Cerebellar nuclear complex (tissue), 1 donor: ENCODE results near the gene PAX8.
"Not testable (repeated sequence)": the region's sequence is repeated elsewhere in the genome, so short reads cannot be mapped to it uniquely, and the experiment has no call there.

Experiments used
- DNase-seq, 2 experiments: peaks; one replicate each; lab custom pipeline; 2025; lab: John Stamatoyannopoulos, UW

PAX8 gene

DNA sequence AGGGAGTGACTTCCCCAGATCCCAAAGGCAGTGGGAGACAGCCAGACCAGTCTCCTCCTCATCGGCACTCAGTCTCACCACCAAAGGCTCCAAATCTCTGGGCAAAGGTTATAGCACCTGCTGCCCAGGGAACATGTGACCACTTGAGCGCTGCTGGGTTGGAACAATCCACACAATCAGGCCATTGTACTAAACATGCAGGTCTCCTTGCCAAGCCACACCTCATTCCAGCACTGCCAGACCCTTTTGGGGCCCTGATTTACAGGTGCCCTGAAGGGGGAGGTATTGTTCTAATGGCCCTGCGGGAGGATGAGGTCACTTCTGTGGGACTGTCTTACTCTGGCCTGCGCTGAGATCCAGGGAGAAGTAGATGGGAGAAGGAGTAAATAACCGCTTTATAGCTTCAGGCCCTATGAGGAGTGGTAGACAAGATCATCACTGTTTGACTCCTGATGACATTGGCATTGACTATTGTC lies 10.0 kb upstream of the PAX8 start:
- DNase-seq: not testable (repeated sequence)

DNA sequence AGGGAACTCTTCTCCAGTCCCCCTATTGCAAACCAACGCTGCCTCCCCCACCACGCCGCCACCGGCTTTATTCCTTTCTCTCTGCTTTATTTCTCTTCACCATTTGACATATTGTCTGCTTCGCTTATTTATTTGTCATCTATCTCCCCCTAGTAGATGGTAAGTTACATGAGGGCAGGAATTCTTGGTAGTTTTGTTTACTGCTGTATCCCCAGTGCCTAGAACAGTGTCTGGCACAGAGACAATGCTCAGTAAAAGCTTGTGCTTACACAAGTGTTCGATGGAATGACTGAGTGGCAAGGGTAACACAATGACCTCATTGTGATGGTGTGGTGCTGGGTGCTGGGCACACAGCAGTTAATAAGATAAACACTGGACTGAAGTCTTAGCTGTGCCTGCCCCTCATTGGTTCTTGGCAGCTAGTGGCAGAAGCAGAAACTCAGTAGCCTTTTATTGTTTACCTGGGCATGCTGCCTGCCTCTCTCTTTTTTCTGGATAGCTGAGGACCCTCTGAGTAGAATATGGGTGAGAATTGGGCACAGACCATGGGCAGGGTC lies 9.5 kb upstream of the PAX8 start:
- DNase-seq: not testable (repeated sequence)

DNA sequence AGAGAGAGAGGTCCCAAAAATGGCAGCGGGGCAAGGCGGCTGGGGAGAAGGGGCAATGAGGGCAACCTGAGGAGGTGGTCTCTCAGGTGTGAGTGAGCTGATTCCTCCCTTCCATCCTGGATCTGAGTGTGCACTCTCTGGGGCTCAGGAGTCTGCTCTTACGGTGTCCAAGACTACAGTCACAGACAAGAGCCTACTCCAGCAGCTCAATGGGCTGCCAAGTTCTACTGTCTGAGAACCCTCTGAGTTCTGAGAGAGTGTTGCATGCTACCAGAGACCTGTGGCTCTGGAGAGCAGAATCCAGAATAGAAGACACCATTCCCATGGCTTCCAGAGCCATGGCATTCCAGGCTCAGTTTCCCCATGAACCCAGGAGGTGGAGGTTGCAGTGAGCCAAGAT lies 7.1 kb upstream of the PAX8 start:
- DNase-seq: no peak

GRCh38 chr2:113284999-113285398 lies 6.3 kb upstream of the PAX8 start:
- not testable (repeated sequence) for DNase-seq

DNA sequence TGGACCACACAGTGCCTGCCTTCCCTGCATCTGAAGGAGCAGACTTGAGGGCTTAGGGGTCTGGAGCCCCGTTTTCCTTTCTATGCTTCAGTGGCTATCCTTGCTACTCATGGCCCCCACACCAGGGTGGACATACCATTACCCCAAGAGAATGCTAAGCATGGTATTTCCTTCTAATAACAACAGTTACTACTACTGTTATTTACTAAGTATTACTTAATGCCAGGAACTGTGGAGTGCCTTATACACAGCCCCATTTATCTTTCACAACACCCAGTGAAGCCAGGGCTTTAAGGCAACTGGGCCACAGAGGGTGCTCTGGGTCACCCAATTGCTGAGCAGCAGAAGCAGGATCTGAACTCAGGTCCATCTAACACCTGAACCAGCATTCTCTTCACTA lies 5.8 kb upstream of the PAX8 start:
- no peak for DNase-seq

DNA sequence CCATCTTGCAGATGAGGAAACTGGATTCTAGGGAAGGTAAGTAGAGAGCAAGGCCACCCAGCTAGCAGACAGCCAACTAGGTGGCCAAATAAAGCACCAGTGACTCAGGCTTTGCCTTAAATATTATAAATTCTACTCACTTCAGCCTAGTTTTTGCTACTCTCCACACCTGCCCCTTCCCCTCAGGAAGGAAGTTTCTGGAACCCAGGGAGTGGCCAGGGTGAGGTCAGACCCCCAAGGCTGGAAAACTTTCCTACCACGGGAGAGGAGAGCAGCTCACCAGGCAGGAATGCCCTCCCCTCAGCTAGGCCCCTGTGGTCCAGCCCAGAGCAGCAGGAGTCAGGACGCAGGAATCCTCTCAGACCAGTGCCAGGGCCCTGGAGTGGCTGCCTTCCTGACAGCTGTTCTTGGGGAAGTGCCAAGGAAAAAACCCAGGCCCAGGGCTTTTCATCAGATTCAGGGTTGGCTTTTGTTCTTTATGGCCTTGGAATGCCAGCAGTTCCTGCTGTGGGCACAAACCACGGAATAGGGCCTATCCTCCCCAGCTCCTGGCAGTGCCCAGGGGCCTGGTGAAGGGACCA lies 5.1 kb upstream of the PAX8 start:
- no peak for DNase-seq

DNA sequence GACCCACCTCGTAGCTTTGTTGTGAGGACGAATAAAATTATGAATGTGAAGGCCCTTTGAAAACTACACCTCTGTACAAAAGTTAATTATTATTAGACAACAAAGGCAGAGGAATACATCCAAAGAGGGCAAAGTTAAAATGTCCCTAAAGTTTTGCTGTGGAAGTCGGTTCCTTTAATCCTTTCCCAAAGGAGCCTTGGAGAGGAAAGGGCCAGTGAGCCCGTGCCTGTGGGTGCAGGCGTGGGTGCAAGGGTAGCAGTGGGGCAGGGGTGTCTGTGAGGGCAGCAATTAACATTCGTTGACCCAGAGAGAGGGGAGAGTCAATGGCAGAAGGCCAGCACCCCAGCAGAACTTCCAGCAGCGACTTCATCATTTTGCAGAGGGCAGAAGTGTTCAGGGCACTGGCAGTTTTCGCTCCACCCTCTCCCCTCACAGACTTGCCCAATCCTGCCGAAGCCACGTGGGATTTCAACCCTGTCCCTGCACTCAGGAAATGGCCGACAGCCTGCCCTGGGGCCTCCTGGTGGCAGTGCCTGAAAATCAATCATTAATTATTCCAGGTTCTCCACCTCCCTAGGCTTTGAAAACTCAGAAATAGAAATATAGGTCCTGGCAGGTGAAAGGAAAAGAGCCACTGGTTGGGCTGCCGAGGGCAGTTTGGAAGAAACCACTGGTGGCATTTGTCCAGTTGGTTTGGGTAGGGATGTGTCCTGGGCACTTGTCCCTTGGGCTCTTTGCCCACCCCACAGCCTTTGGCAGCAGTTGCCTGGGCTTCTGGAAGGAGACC lies 4.2 kb upstream of the PAX8 start:
- no peak for DNase-seq

DNA sequence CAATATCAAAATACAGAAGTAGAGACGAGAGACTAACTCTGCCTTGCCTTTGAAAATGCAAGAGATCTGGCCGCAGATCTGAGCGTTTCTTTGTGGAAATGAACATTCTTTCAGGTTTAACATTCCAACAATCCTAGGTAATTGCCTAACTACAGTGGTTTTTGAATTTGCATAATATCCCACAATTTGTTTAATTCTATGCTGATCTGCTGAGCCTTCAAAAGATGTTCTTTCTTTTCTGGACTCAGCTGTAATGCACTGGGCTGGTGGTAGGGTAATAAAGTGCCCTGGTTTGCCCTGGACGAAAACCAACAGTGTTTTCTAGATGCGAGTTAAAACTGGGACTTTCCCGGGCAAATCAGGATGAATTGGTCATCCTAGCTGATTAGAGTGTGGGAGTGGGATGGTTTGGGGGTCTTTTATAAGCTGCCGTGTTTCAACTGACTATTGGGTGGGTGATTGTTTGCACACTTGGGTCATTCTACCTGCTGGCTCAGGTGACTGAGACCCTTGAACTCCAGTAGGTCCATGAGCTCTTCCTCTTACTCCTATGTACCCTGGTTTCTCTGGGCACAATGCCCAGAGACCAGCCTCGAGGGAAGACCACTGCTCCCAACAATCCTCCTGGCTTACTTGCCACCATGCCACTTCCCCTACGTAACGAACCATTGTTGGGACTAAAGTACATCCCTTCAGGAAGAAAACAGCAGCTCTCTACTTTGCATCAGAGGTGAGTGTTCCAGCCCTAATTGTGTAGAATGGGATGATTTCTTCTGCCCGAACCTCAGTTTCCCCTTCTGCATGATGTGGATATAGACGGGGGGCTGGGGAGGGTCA lies 3.4 kb upstream of the PAX8 start:
- no peak for DNase-seq

DNA sequence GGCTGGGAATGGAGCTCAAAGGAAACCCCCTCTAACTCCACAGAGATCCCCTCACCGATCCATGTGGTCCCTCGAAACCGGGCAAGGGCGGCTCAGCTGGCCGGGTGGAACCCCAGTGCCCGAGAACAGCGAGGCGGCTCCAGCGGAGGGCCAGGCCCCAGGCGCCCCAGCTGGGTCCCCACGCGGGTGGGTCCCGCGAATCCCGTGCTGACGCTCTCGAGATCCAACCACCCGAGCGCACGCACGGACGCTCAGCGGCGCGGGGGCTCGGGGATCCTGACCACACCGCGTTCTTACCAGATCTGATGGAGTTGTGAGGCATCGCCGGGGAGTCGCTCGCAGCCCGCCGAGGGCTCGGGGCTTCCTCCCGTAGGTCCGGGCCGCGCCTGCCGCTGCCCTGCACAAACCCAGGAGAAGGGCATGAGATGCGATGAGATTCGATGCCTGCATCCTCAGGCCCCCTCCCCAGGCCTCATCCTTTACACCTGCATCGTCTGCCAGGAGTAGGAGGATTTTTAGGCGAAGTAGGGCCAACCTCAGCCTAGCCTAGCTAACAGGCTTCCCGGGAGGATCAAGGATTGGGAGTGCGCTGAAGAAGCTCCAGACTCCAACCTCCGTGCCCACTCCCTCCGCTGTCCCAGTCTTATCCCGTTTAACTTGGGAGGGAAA lies 514 bp downstream of the PAX8 start:
- no peak for DNase-seq

GRCh38 chr2:113277474-113278072 lies 1.1 kb downstream of the PAX8 start:
- DNase-seq: no peak

- DNase-seq: no peak
Observed at GRCh38 chr2:113276761-113277425, 1.8 kb downstream of the PAX8 start.

DNA sequence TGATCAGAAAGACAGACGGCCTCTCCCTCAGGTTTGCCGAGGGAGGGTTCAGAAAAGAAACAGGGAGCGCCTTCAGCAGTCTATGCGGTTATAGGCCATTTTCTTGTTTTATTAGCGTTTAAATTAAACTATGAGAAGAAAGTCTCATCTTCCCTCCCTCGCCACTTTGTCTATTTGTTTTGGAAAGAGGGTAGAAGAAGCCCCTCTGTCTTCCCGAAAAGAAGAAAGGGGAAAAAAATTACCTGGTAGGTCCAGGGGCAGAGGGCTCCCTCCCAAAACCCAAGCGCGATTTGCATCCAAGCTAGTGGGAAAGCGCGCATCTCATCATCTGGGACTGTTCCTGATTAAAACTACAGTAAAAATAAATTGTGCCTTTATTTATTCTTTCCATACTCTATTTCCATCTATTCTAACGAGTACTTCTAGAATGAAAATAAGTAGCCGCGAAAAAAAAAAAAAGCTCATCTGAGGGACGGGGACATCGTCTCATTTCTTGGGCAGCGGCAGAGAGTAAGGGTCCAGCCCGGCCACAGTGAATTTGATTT lies 2.4 kb downstream of the PAX8 start:
- no peak for DNase-seq

DNA sequence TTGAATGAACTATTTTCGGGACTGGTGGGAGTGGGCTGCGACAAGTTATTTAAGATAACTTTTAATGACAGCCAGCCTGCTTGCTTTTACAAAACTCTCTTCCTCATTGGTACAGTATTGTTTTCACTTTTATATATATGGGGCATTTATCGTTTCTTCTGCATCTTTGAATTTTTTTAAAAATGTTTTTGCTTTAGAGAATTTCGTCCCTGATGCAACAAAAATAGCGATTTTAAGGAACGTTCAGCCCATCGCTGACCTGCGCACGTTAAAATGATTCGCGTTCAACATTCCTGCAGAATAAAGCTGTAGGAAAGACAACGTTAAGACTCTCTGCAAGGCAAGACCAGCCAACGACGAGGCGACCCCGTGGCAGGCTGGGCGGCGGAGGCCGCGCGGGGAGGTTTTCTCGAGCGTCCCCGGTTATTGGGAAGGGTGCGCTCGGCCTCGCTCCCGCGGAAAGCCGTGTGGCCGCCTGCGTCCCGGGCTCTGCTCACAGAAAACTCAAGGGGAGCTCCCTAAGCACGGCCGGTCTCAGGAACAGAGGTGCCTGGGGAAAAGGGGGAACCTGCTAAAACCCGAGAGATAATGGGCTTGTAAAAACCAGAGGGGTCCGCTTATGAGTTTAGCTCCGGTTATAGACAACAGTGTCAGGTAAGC lies 3.0 kb downstream of the PAX8 start:
- DNase-seq: no peak

DNA sequence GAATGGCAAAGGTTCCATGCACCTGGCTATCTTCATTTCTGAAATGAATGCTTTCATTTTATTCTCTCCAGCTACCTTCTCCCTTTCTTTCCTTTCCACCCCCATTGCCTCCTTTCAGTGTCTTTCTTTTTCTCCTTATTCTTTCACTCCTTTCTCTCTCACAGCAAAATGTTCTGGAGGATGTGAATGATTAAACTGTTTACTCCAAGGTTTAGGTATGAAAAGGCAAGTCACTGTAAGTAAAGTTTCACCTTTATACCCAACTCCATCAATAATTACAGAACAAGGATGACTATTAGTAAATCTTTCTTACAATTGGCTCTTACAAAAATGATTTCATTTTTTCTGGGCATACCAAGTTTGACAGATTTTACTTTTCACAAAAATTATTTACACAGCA lies 4.3 kb downstream of the PAX8 start:
- no peak for DNase-seq

GRCh38 chr2:113273981-113274380 lies 4.7 kb downstream of the PAX8 start:
- no peak for DNase-seq

DNA sequence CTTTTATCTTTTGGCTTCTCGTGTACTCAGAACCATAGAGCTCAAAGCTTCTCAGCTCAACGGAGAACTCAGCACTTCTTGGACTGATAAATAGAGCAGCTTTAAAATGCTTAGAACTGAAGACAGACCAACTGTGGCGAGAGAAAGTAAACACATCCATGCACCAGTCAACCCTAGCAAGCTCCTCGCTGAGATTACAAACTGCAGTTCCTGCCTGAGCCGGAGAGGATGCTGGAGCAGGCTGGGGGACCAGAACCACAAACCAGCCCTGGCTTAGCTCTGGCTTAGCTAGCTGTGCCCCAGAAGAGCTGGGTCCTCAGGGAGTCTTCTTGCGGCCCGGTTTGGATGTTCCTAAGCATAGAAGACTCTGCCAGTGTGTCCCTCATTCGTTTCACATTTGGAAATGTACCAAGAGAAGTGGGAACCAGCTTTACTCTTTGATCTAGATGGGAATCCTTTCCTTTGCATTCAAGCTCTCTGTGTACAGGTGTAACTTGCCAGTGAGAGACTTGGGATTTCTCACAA lies 5.6 kb downstream of the PAX8 start:
- DNase-seq: no peak

DNA sequence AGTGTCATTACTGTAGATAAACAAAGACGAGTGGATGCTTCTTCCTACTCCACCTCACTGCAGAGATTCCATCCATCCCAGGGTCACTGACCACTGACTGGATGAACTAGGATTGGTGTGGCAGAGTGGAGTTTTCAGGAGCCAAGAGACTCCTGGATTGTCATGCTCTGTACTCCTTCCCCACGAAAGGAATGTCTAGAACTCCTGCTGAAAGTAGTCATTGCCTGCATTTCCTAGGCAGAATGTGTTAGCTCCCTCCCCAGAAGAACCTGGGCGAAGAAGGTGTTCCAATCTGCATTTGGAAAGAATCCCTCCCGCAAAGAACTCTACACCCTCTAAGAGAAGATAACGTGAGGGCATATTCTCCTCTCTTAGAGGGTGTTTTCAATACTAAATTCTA lies 6.2 kb downstream of the PAX8 start:
- no peak for DNase-seq

DNA sequence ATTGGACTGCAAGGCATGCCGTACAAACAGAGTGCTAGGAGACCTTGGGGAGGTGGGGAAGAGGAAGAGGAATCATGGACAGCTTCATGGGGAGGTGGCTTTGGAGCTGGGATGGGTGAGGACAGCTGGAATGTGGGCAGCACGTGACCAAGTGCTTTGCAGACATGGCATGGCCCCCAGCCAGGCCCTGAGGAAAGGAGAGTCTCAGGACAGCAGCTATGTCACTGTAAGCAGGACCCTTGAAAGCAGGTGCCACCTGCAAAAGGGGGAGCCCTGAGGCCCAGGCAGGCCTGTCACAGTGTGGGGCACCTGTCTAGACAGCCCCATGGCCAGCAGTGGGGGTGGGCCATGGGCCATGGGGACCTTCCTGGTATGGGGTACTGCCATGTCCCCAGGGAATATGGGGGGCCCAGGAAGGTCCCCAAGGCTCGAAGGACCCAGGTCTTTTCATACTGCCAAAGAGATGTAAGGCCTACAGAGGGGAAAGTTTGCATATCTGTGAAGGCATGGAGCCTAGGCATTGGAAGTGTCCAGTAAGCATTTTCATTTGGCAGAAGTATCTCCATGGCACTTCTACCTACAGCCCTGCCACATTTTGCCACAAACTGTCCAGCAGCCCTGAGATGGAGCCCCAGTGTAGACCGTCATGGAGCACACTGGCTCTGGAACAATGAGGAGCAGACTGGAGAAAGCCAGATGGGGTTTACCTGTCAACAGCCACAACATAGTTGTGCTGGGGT lies 9.9 kb downstream of the PAX8 start:
- DNase-seq: no peak

GRCh38 chr2:113266431-113266830 lies 12.3 kb downstream of the PAX8 start:
- no peak for DNase-seq
